HG03460 (cell line): ENCODE measurements around the gene SLC13A4.
"Not testable (repeated sequence)": the region's sequence is repeated elsewhere in the genome, so short reads cannot be mapped to it uniquely, and the experiment has no call there.

Source experiments
- ATAC-seq: cut with Tn5 transposase; IDR thresholded peaks from one replicate; pipeline ENCODE4 v1.9.1; 2021; ENCODE audit not compliant: unreplicated experiment

Gene SLC13A4, protein sequence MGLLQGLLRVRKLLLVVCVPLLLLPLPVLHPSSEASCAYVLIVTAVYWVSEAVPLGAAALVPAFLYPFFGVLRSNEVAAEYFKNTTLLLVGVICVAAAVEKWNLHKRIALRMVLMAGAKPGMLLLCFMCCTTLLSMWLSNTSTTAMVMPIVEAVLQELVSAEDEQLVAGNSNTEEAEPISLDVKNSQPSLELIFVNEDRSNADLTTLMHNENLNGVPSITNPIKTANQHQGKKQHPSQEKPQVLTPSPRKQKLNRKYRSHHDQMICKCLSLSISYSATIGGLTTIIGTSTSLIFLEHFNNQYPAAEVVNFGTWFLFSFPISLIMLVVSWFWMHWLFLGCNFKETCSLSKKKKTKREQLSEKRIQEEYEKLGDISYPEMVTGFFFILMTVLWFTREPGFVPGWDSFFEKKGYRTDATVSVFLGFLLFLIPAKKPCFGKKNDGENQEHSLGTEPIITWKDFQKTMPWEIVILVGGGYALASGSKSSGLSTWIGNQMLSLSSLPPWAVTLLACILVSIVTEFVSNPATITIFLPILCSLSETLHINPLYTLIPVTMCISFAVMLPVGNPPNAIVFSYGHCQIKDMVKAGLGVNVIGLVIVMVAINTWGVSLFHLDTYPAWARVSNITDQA

DNA sequence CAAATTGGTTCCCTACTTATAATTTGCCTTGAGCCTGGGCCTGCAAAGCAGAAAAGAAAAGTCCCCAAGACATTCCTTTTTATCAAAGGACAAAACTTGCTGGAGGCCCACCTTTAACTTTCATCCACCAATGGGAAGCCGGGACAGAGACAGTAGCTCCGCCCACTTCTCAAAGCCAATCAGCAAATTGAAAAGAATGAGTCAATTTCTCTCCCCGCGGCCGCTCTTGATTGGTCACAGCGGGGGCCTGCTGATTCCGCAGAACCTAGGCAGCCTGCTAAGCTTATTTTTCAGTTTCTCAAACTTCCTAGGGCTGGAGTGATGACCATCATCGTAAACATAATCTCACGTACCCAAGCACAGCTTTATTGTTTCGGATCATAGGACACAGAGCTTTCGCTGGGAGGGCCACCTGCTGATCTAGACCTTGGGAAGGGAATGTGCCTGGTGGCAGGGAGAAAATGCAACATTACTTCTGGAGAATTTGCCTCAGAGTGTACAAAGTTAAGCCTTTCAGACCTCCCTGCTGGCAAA, at the start of gene SLC13A4:
SLC13A4 (minus strand) TSS at position 51 of the 534 bp plus-strand sequence. CDS start 690 bp downstream, outside the sequence.
- ATAC-seq = no peak

- ATAC-seq = not testable (repeated sequence)
Measured at GRCh38 chr7:135775915-135776314, 47.9 kb upstream of the SLC13A4 start.

- ATAC-seq = no peak
Measured at GRCh38 chr7:135775230-135775629, 47.2 kb upstream of the SLC13A4 start.

DNA sequence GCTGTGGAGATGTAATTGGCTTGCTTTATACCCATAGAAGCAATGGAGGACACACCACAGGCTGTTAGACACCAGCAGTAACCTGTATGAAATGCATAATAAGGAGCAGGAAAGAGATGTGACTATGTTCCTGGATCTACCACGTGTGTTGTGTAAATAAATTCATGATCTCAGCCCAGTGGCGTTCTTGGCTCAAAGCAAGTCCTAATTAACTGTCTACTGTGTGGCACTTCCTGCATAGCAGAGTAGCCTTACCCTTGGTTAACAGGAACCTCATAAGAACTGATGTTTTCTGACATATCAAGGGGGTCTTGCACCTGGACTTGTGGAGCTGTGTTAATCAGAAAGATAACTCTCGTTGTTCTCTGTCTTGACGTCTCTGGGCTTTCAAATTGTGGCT, 46.3 kb upstream of the SLC13A4 start:
- no peak for ATAC-seq

- ATAC-seq = no peak
Measured at GRCh38 chr7:135773464-135773863, 45.5 kb upstream of the SLC13A4 start.

DNA sequence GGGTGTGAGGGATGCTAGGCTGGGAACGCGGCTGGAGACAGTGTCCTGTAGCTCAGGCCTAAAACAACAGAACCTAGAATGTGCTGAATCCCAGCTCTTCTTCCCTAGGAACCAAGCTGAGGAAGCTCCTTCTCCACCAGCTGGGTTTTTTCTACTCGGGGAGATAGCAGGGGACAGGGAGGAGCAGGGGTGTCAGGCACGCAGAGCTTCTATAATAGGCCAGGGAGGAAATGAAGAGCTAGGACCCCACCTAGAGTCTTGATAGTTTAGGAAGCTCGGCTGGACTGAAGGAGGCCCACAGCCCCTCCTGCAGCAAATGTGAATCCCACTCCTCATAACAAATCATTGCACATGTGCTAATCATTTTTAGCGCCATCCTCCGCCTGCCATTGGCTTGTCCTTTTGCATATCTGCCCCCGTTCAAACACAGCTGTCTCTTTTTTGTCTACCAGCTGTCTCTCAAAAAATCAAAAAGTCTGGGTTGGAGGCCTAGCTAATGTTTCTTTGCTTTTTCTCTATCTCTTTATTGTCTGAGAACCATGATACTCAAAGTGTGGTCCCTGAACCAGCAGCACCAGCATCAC, 44.7 kb upstream of the SLC13A4 start:
- ATAC-seq = no peak

DNA sequence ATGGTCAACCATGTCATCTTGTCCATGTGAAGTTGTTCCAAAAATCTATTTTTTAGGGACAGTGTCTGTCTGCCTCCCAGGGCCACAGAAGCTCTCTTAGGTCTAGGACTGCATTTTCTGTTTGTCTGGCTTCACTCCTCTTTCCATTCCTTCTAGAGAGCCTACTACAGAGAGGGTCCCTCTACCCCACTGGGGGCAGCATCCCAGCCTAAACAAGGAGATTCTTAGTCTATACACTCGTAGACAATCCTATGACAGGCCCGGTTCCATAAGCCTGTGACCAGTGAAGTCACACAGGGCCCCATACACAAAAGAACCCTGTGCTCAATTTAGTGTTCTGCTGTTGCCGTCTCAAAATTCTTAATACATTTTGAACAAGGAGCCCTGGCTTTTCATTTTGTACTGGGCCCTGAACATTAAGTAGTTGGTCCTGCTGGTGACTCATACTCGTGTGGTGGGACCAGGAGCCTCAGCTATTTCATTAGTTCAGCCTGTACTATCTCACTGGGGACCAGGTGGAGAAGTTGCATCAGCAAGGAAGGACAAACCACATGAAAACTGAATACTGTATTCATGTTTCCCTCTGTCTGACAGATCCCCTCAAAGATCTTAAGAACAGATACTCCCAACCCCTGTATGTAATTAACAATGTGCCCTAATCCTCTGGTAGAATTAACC, 44.1 kb upstream of the SLC13A4 start:
- ATAC-seq = no peak

- no peak for ATAC-seq
Measured at GRCh38 chr7:135771051-135771450, 43.1 kb upstream of the SLC13A4 start.

DNA sequence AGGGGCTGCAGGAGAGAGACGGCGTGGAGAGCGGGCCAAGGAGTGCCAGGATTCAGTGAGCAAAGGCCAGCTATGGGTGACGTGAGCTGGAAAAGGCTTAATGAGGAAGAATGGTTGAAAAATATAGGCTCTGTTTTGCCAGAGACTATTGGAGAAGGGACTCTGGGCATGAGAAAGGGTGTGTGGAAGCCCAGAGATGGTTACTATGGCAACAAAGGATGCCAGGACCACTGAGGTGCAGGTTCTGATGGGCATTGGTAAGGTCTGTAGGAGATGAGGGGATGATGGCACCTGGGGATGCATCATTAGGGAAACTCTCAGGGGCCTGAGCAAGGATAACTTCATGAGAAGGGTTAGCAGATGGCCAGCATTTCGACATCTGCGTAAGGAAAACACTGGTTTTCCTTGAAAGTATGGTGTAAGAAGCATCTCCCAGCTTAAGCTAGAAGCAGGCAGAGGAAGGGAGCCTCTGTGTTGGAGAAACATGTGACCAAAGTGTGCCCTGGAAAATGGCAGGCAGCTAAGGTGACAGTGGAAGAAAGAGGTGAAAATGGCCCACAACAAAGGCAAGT, 42.2 kb upstream of the SLC13A4 start:
- no peak for ATAC-seq

DNA sequence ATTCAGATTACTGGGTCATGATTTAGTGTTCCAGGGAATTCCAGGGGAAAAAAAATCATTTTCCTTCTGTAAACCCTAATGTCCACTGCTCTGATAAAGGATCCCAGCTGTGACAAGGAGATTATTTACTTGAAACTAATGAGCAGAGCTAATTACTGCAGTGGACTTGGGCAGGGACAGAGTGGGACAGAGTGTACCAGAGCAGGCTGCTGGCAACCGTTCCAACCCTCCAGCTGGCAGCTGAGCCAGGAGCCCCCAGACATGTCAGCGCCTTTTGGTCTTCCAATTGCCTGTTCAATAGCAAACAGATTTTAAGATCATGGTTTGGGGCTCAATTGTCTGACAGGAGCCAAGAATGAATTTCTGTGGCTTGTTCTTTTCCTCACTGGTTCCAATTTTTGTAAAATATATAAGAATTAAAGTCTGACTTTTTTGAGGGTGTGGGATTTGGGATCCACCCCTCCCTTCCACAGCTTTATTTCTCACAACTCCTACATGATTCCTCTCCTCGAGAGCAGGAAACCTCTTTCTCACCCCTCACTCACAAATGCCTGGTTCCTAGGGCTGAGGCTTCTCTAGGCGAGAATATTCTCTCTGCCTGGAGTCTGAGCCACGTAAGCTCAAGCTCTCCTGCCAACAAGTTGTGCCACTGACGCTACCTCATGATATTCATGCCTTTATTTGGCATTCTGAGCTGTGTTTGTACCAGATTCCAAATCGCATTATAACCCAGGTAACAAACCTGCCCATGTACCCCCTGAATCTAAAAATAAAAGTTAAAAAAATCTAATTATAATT, 41.2 kb upstream of the SLC13A4 start:
- no peak for ATAC-seq

DNA sequence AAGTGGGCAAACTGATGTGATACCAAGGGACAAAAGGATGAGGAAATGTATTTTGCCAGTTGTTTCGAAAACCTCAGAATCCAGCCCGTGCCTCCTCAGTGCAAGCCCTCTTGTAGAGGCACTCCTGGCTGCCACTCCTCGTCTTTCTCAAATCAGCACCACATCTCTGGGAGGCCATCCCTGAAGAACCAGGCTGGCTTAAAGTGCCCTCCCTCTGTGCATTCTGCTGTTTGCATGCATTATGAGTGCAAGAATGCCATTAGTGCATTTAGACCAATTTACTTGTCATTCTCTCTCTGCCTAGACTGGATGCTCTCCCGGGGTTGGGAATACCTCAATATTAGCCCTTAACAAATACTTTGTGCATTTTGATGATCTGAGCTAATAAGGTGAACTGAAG, 40.5 kb upstream of the SLC13A4 start:
- ATAC-seq = no peak

DNA sequence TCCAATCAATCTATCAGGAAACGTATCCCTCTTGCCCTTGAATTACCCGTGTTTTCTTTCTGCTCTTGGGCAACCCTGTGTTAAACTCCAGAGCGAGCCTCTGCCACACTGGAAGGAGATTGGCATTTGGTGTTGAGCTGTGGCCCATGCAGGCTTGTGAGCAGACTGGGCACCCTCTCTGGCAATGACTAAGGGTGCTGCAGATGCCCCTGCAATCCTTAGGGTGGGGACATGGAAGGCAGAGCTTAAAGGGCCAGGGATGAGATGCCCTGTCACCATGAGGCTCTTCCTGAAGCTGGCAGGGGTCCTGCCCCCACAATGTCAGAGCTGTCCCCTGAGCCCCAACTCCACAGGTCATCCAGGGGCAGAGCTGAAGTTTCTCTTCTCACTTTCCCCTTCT, 40.1 kb upstream of the SLC13A4 start:
- ATAC-seq = no peak

GRCh38 chr7:135763261-135763660, 35.3 kb upstream of the SLC13A4 start:
- ATAC-seq = no peak

- no peak for ATAC-seq
Measured at GRCh38 chr7:135761751-135762488, 33.9 kb upstream of the SLC13A4 start.

GRCh38 chr7:135759532-135759931, 31.5 kb upstream of the SLC13A4 start:
- ATAC-seq = no peak

GRCh38 chr7:135758531-135758932, 30.5 kb upstream of the SLC13A4 start:
- no peak for ATAC-seq

GRCh38 chr7:135757719-135758411, 29.9 kb upstream of the SLC13A4 start:
- no peak for ATAC-seq

DNA sequence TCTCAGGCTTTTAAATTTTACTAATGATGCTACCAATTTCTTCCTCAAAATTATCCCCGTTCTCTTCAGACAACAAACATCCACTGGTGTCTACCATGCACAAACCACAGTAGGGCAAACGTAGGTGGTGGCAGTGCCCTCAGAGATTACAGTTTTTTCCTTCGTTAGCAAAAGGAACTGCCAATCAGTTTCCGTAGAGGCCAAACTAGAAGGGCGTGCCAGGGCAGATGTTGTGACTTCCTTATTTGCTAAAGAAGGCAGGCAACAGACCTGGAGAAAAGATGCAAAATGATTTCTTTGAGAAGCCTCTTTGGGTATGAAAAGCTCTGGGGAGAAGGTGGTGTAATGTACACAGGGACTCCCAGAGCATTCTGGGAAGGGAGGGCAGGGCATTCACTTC, 28.2 kb upstream of the SLC13A4 start:
- ATAC-seq = no peak

DNA sequence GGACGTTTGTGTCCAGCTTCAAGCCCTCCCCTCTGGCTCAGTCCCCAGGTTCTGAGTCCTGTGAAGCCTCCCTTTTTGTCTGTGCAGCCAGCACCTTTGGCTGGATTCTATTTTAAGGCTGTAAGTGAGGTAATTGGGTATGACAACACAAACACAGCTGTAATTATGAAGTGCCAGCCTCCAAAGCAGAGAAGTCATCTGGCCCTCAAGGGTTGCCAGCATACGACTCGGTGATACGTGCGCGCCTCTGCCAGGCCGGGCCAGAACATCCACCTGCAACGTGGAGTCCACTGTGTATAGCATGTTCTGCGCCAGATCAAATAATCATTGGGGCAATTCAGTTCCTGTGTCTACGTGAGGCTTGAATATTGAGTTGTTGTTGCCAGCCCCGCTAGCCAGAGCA, 27.4 kb upstream of the SLC13A4 start:
- no peak for ATAC-seq
